ENCODE results near the gene ARHGAP11A. TPM values are rescaled to one million over a fixed set of nuclear protein-coding genes. Genes with fewer than 3 reads are reported as not detected.

The ARHGAP11A gene
- total and polyA plus RNA-seq, 9 of the 15 experiments (the other 6 are each of a cell fraction or from before 2014, with no cell fraction given) = 17.5 to 92.5 (median 61.1) TPM

DNA sequence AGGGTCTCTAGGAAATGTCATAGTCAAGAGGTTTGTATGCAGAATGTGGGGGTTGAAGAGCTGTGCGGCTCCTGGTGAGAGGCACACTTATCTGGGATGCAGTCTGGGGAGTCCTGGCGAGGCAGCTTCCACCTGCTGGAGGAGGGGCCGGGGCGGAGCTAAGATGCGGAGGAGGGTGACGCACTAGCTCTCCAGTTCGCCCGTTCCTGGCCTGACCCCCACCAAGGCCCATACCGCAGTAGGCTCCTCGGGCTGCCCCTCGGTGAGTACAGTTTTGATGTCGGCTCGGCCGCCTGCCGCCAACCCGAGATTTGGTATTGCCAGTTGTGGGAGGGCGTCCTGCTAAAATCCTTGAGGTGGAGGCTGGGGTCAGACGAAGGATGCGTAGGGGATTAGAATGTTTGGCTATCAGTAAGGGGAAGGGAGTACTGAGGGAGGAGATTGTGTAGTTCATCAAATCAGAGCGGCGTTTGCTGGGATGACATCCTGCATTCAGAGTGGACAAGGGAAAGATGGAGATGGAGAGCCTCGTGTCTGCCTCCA is 26.3 kb downstream of the ARHGAP11A start, which contains the start of gene SCG5:
TSS of gene SCG5 (plus strand) at position 194 of the 543 bp plus-strand sequence. CDS start 1,883 bp downstream, outside the sequence.
- Histone ChIP-seq H3K4me2 (ENCODE audit: insufficient read depth, low read length) (peak within 1 kb of the TSS; percentile 58), H3K27me3 (ENCODE audit: control insufficient read depth in 2 of 2, insufficient read depth in 2 of 2, low read length in 2 of 2) (no peaks in the 10 kb centered on the region), H4K20me1 (replicated peaks; ENCODE audit: control insufficient read depth, insufficient read depth, low read length) (peaks cover 12% of the 10 kb centered on the region), H3K79me2 (ENCODE audit: control insufficient read depth, insufficient read depth, low read length) (no peaks in the 10 kb centered on the region), H2AFZ (ENCODE audit: low read depth, low read length) (no peak within 1 kb of the TSS), H3K9ac (ENCODE audit: insufficient read depth in 1 of 2, low read depth in 2 of 2, low read length in 2 of 2) (no peak within 1 kb of the TSS), H3K9me1 (ENCODE audit: control insufficient read depth, insufficient read depth, low read length) (no peaks in the 10 kb centered on the region), H3K36me3 (ENCODE audit: control insufficient read depth, insufficient read depth, low read length) (peaks cover 34% of the 10 kb centered on the region), H3K9me3 (replicated peaks; ENCODE audit: control insufficient read depth, insufficient read depth, low read depth, low read length) (no peaks in the 10 kb centered on the region), H3K27ac (ENCODE audit: extremely low read depth, low read depth, low read length) (no peak within 1 kb of the TSS), H3K4me1 (replicated peaks in 1 of 2; ENCODE audit: control insufficient read depth in 2 of 2, insufficient read depth in 2 of 2, low read length in 2 of 2) (peaks cover 5 to 9% of the 10 kb centered on the region in 2 experiments; a peak in 4 of 5 replicates), H3K4me3 (no peak within 1 kb of the TSS)
- ChIA-PET POLR2A (interaction anchor here (0.6 to 1.3 kb wide), 4 partner anchors 8 to 103 kb away, joined by 3 to 5 read pairs (median 4); no protein-coding TSS in a partner anchor), CTCF (ENCODE audit: low intra/inter-chr PET ratio) (no interaction called here)
- DNase-seq (ENCODE audit: extremely low read depth in 1 of 4, low spot score in 3 of 4) (peak; percentile 66 to 79 (median 72)), ATAC-seq (peak; percentile 95), FAIRE-seq (peak; percentile 70)
- 11% methylated on average over 22 of the region's 22 CpGs for WGBS (ENCODE audit: insufficient coverage, low coverage, missing lambda C conversion rate)
- intact Hi-C loops (cut with micrococcal nuclease) = no loop called here
- in situ Hi-C loops (cut with MboI) = no loop called here
- no TSS peak for BruUV-seq (replicated peaks)
- TF ChIP-seq RBM15 (IDR thresholded peaks at IDR 0.05; ENCODE audit: insufficient read depth, low read length) = no peak
- no peak for TF ChIP-seq ZSCAN29 (IDR thresholded peaks at IDR 0.05)
- no peak for TF ChIP-seq RBBP5 (IDR thresholded peaks at IDR 0.05; ENCODE audit: borderline replicate concordance, insufficient read depth, low read length, poor library complexity, severe bottlenecking)
- TF ChIP-seq, protein P1, sequence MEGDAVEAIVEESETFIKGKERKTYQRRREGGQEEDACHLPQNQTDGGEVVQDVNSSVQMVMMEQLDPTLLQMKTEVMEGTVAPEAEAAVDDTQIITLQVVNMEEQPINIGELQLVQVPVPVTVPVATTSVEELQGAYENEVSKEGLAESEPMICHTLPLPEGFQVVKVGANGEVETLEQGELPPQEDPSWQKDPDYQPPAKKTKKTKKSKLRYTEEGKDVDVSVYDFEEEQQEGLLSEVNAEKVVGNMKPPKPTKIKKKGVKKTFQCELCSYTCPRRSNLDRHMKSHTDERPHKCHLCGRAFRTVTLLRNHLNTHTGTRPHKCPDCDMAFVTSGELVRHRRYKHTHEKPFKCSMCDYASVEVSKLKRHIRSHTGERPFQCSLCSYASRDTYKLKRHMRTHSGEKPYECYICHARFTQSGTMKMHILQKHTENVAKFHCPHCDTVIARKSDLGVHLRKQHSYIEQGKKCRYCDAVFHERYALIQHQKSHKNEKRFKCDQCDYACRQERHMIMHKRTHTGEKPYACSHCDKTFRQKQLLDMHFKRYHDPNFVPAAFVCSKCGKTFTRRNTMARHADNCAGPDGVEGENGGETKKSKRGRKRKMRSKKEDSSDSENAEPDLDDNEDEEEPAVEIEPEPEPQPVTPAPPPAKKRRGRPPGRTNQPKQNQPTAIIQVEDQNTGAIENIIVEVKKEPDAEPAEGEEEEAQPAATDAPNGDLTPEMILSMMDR (IDR thresholded peaks at IDR 0.05 in 2 of 3, conservative IDR thresholded peaks at IDR 0.05 in 1 of 3; ENCODE audit: insufficient read depth in 2 of 3, low read depth in 1 of 3, low read length in 3 of 3) = no peak
- TF ChIP-seq, protein P2, sequence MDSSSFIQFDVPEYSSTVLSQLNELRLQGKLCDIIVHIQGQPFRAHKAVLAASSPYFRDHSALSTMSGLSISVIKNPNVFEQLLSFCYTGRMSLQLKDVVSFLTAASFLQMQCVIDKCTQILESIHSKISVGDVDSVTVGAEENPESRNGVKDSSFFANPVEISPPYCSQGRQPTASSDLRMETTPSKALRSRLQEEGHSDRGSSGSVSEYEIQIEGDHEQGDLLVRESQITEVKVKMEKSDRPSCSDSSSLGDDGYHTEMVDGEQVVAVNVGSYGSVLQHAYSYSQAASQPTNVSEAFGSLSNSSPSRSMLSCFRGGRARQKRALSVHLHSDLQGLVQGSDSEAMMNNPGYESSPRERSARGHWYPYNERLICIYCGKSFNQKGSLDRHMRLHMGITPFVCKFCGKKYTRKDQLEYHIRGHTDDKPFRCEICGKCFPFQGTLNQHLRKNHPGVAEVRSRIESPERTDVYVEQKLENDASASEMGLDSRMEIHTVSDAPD (CRISPR knock-in tag; IDR thresholded peaks at IDR 0.05) = no peak
- no peak for TF ChIP-seq POLR3G (IDR thresholded peaks at IDR 0.05; ENCODE audit: extremely low read depth, insufficient read length, insufficient replicate concordance)
- TF ChIP-seq, protein P3, sequence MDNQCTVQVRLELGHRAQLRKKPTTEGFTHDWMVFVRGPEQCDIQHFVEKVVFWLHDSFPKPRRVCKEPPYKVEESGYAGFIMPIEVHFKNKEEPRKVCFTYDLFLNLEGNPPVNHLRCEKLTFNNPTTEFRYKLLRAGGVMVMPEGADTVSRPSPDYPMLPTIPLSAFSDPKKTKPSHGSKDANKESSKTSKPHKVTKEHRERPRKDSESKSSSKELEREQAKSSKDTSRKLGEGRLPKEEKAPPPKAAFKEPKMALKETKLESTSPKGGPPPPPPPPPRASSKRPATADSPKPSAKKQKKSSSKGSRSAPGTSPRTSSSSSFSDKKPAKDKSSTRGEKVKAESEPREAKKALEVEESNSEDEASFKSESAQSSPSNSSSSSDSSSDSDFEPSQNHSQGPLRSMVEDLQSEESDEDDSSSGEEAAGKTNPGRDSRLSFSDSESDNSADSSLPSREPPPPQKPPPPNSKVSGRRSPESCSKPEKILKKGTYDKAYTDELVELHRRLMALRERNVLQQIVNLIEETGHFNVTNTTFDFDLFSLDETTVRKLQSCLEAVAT (IDR thresholded peaks at IDR 0.05) = no peak
- no peak for TF ChIP-seq IFI16 (CRISPR knock-in tag; IDR thresholded peaks at IDR 0.05)
- no peak for TF ChIP-seq NFRKB (IDR thresholded peaks at IDR 0.05; ENCODE audit: low read depth)
- TF ChIP-seq, protein P4, sequence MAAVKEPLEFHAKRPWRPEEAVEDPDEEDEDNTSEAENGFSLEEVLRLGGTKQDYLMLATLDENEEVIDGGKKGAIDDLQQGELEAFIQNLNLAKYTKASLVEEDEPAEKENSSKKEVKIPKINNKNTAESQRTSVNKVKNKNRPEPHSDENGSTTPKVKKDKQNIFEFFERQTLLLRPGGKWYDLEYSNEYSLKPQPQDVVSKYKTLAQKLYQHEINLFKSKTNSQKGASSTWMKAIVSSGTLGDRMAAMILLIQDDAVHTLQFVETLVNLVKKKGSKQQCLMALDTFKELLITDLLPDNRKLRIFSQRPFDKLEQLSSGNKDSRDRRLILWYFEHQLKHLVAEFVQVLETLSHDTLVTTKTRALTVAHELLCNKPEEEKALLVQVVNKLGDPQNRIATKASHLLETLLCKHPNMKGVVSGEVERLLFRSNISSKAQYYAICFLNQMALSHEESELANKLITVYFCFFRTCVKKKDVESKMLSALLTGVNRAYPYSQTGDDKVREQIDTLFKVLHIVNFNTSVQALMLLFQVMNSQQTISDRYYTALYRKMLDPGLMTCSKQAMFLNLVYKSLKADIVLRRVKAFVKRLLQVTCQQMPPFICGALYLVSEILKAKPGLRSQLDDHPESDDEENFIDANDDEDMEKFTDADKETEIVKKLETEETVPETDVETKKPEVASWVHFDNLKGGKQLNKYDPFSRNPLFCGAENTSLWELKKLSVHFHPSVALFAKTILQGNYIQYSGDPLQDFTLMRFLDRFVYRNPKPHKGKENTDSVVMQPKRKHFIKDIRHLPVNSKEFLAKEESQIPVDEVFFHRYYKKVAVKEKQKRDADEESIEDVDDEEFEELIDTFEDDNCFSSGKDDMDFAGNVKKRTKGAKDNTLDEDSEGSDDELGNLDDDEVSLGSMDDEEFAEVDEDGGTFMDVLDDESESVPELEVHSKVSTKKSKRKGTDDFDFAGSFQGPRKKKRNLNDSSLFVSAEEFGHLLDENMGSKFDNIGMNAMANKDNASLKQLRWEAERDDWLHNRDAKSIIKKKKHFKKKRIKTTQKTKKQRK (IDR thresholded peaks at IDR 0.05; ENCODE audit: borderline replicate concordance, low read depth, low read length) = no peak
